K562 (cell line): ENCODE results near the gene BSDC1. TPM values are rescaled to one million over a fixed set of nuclear protein-coding genes. Genes with fewer than 3 reads are reported as not detected.

ENCODE experiments used
- CBX1 ChIP-seq: sonication (generic); IDR thresholded peaks from 2 replicates; pipeline ENCODE4 v1.6.1; 2016; ENCODE audit warnings: antibody characterized with exemption, low read depth, mild to moderate bottlenecking
- CREM ChIP-seq: IDR thresholded peaks from 2 replicates; pipeline ENCODE4 v1.6.1; 2014; ENCODE audit warnings: antibody characterized with exemption, low read depth
- E2F3 ChIP-seq: fragments of 250-450 bp; sonication (Bioruptor Pico); IDR thresholded peaks from 2 replicates; pipeline ENCODE4 v1.4.0; 2020; ENCODE audit warnings: mild to moderate bottlenecking
- ERF ChIP-seq: fragments of 450-650 bp; formaldehyde crosslinking; IDR thresholded peaks from 2 replicates; pipeline ENCODE4 v1.4.0; 2020; ENCODE audit warnings: mild to moderate bottlenecking, mixed read lengths
- FOXK1 ChIP-seq: sonication (generic); formaldehyde crosslinking; IDR thresholded peaks from 2 replicates; pipeline ENCODE4 v1.8.0; 2022; ENCODE audit warnings: missing genetic modification reagents, mild to moderate bottlenecking, borderline replicate concordance
- GABPB1 ChIP-seq: sonication (generic); formaldehyde crosslinking; IDR thresholded peaks from 2 replicates; pipeline ENCODE4 v1.8.0; 2022; ENCODE audit warnings: mild to moderate bottlenecking, missing genetic modification reagents
- GATAD2B ChIP-seq: fragments of 450-650 bp; IDR thresholded peaks from 2 replicates; pipeline ENCODE4 v1.6.1; 2017; ENCODE audit warnings: mild to moderate bottlenecking, borderline replicate concordance
- KAT7 ChIP-seq: sonication (generic); formaldehyde crosslinking; IDR thresholded peaks from 2 replicates; pipeline ENCODE4 v1.8.0; 2022; ENCODE audit warnings: missing genetic modification reagents, mild to moderate bottlenecking, borderline replicate concordance
- KAT8 ChIP-seq: fragments of 450-650 bp; IDR thresholded peaks from 2 replicates; pipeline ENCODE4 v1.6.1; 2016; ENCODE audit warnings: low read depth, mild to moderate bottlenecking
- LCOR ChIP-seq: sonication (generic); formaldehyde crosslinking; IDR thresholded peaks from 2 replicates; pipeline ENCODE4 v1.8.0; 2022; ENCODE audit warnings: mild to moderate bottlenecking, missing genetic modification reagents
- RNF2 ChIP-seq: sonication (generic); IDR thresholded peaks from 2 replicates; pipeline ENCODE4 v1.6.1; 2016
- THAP12 ChIP-seq: fragments of 250-450 bp; sonication (Bioruptor Pico); IDR thresholded peaks from 2 replicates; pipeline ENCODE4 v1.9.0; 2021; ENCODE audit warnings: mild to moderate bottlenecking, inconsistent platforms
- ZKSCAN3 ChIP-seq: fragments of 250-450 bp; sonication (Bioruptor Pico); IDR thresholded peaks from 2 replicates; pipeline ENCODE4 v1.4.0; 2020
- ZNF395 ChIP-seq: fragments of 200-800 bp; sonication (Bioruptor generic); IDR thresholded peaks from 2 replicates; pipeline ENCODE4 v1.6.1; 2017; ENCODE audit warnings: missing genetic modification characterization, missing compliant biosample characterization
- ZNF512 ChIP-seq: IDR thresholded peaks from 2 replicates; pipeline ENCODE4 v1.6.1; 2016; ENCODE audit warnings: missing genetic modification characterization, missing compliant biosample characterization
- polyA plus RNA-seq, 8 experiments: library from polyadenylated mRNA; depleted of rRNA in 4 of 8; stranded (reverse) in 5 of 8; unstranded in 3 of 8; fragments of >200 nt; fragmentation: Nextera tagmentation in 2 of 8; fragmentation: Illumina TruSeq in 1 of 8; extraction: Ambion mirVana in 2 of 8; extraction: Trizol in 1 of 8; gene quantifications; 2 replicates each; pipeline versions ENCODE4 v1.2.1 to v1.2.3, GENCODE V29; 2011 to 2014; ENCODE audit warnings: inconsistent platforms in 1 of 8, missing spikeins in 1 of 8
- total RNA-seq, 7 experiments: library from RNA; depleted of rRNA in 6 of 7; stranded (reverse); fragments of >200 nt in 6 of 7; fragmentation: Illumina TruSeq in 2 of 7; extraction: Trizol in 2 of 7; gene quantifications; 2 replicates each; pipeline versions ENCODE4 v1.2.1 to v1.2.3, GENCODE V29; 2011 to 2021; ENCODE audit warnings: low replicate concordance in 1 of 7

BSDC1 gene
- total and polyA plus RNA-seq, 9 of the 15 experiments (the other 6 are each of a cell fraction or from before 2014, with no cell fraction given) = 10.2 to 96.8 (median 73.1) TPM

GRCh38 chr1:32334864-32335534, 59.2 kb downstream of the BSDC1 start (continued):
- peak; percentile 27 for TF ChIP-seq THAP12 (CRISPR knock-in tag)
- no peak for TF ChIP-seq KAT8
- TF ChIP-seq LCOR (CRISPR knock-in tag) = peak; percentile 28
- peak; percentile 60; the same call in 1 of the 2 replicates for TF ChIP-seq ERF (CRISPR knock-in tag)
- TF ChIP-seq RNF2 = peak; percentile 45; the same call in 1 of the 2 replicates
- TF ChIP-seq FOXK1 (CRISPR knock-in tag) = 0 out of 2 replicates have a peak, but pooled peaks have one; percentile 53
- no peak for TF ChIP-seq ZKSCAN3 (CRISPR knock-in tag)
- no peak for TF ChIP-seq ZNF512 (tag)
- peak; percentile 64 for TF ChIP-seq GABPB1
- TF ChIP-seq ZNF395 (CRISPR knock-in tag) = no peak
- 0 out of 2 replicates have a peak, but pooled peaks have one; percentile 64 for TF ChIP-seq KAT7 (CRISPR knock-in tag)
- TF ChIP-seq CREM = peak; percentile 36; the same call in 1 of the 2 replicates
- peak; percentile 85 for TF ChIP-seq GATAD2B
- TF ChIP-seq E2F3 (CRISPR knock-in tag) = peak; percentile 85
- TF ChIP-seq CBX1 = peak; percentile 53; the same call in 1 of the 2 replicates
